ENCODE results near the gene TIGD1.

GRCh38 chr2:232545511-232546375 is 4.6 kb downstream of the TIGD1 start:
- TF ChIP-seq, protein P1, sequence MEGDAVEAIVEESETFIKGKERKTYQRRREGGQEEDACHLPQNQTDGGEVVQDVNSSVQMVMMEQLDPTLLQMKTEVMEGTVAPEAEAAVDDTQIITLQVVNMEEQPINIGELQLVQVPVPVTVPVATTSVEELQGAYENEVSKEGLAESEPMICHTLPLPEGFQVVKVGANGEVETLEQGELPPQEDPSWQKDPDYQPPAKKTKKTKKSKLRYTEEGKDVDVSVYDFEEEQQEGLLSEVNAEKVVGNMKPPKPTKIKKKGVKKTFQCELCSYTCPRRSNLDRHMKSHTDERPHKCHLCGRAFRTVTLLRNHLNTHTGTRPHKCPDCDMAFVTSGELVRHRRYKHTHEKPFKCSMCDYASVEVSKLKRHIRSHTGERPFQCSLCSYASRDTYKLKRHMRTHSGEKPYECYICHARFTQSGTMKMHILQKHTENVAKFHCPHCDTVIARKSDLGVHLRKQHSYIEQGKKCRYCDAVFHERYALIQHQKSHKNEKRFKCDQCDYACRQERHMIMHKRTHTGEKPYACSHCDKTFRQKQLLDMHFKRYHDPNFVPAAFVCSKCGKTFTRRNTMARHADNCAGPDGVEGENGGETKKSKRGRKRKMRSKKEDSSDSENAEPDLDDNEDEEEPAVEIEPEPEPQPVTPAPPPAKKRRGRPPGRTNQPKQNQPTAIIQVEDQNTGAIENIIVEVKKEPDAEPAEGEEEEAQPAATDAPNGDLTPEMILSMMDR (IDR thresholded peaks at IDR 0.05) = no peak
- TF ChIP-seq POLR2A (IDR thresholded peaks at IDR 0.05) = no peak
